ENCODE data around the gene MYLK4. TPM values are rescaled to one million over a fixed set of nuclear protein-coding genes. Genes with fewer than 3 reads are reported as not detected.

MYLK4 gene
- total and polyA plus RNA-seq, 2 of the 13 experiments (the other 11 are each of a cell fraction or from before 2014, with no cell fraction given) = 0.26 to 0.29 TPM

DNA sequence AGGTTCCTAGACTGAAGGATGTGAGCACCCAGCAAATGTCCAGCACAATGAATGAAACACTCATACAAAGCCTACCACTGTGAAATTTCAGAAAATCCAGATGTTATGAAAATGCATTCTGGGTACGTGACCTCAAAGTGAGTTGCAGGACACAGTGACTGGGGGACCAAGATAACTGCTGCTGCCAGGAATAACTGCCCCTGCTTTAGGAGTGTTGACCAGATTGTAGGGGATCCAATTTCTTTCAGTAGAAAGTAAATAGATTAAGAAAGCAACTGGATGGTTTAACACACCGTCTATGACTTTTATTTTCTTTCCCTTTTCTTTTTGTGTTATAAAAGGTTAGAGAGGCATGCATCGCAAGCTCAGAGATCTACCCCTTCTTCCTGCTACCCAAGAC, 29.5 kb downstream of the MYLK4 start:
- in situ Hi-C loops (cut with HindIII; ENCODE audit: extremely low pct_ligation_motif_present, low pct_unique_long_range_greater_than_20kb) (no loop called here), intact Hi-C loops (cut with micrococcal nuclease; ENCODE audit: unreplicated experiment) (no loop called here)
- Histone ChIP-seq H3K9me3 (ENCODE audit: low read length) (no peaks in the 10 kb centered on the region), H2AFZ (ENCODE audit: low read length) (no peak overlapping the region), H3K36me3 (replicated peaks in 1 of 2; ENCODE audit: control insufficient read depth in 1 of 2, insufficient read depth in 2 of 2, low read length in 2 of 2) (no peaks in the 10 kb centered on the region), H4K20me1 (ENCODE audit: insufficient read depth, low read length) (no peaks in the 10 kb centered on the region), H3K4me3 (replicated peaks in 1 of 3; ENCODE audit: insufficient read depth in 1 of 3, low read depth in 2 of 3, low read length in 3 of 3) (no peak overlapping the region), H3K27ac (ENCODE audit: extremely low read length, insufficient read depth, low read length) (no peak overlapping the region), H3K9ac (ENCODE audit: insufficient read depth, low read depth, low read length) (no peak overlapping the region), H3K4me1 (ENCODE audit: insufficient read depth, low read length) (peaks cover 4% of the 10 kb centered on the region), H3K79me2 (ENCODE audit: insufficient read depth, low read length) (no peaks in the 10 kb centered on the region), H3K27me3 (ENCODE audit: control insufficient read depth in 1 of 2, insufficient read depth in 2 of 2, low read length in 2 of 2) (peaks cover 0 to 2% of the 10 kb centered on the region in 2 experiments; a peak in 2 of 5 replicates), H3K4me2 (ENCODE audit: low read depth, low read length) (no peak overlapping the region)
- DNase-seq (ENCODE audit: low spot score) (no peak), FAIRE-seq (no peak), ATAC-seq (no peak)
- WGBS (ENCODE audit: low lambda C conversion rate) = 22% methylated on average over 3 of the region's 3 CpGs
- ChIA-PET POLR2A (no interaction called here), CTCF (ENCODE audit: low intra/inter-chr PET ratio, low total read pairs) (no interaction called here)
- no TSS peak for BruUV-seq (replicated peaks)
- TF ChIP-seq NFE2L1 (CRISPR knock-in tag; IDR thresholded peaks at IDR 0.05; ENCODE audit: borderline replicate concordance) (no peak), SSRP1 (CRISPR knock-in tag; IDR thresholded peaks at IDR 0.05) (no peak), ZNF3 (CRISPR knock-in tag; IDR thresholded peaks at IDR 0.05) (no peak), ZNF557 (CRISPR knock-in tag; IDR thresholded peaks at IDR 0.05) (no peak), SMAD1 (CRISPR knock-in tag; IDR thresholded peaks at IDR 0.05; ENCODE audit: borderline replicate concordance, low read depth) (no peak), ZKSCAN8 (CRISPR knock-in tag; IDR thresholded peaks at IDR 0.05; ENCODE audit: borderline replicate concordance) (no peak), REXO4 (CRISPR knock-in tag; IDR thresholded peaks at IDR 0.05; ENCODE audit: borderline replicate concordance) (no peak), RCOR2 (CRISPR knock-in tag; IDR thresholded peaks at IDR 0.05) (no peak), AKAP8 (CRISPR knock-in tag; IDR thresholded peaks at IDR 0.05) (no peak), CHCHD3 (CRISPR knock-in tag; IDR thresholded peaks at IDR 0.05) (no peak)
- TF ChIP-seq, protein P1, sequence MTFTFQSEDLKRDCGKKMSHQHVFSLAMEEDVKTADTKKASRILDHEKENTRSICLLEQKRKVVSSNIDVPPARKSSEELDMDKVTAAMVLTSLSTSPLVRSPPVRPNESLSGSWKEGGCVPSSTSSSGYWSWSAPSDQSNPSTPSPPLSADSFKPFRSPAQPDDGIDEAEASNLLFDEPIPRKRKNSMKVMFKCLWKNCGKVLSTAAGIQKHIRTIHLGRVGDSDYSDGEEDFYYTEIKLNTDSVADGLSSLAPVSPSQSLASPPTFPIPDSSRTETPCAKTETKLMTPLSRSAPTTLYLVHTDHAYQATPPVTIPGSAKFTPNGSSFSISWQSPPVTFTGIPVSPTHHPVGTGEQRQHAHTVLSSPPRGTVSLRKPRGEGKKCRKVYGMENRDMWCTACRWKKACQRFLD (CRISPR knock-in tag; IDR thresholded peaks at IDR 0.05; ENCODE audit: borderline replicate concordance) = no peak
- TF ChIP-seq, protein P2, sequence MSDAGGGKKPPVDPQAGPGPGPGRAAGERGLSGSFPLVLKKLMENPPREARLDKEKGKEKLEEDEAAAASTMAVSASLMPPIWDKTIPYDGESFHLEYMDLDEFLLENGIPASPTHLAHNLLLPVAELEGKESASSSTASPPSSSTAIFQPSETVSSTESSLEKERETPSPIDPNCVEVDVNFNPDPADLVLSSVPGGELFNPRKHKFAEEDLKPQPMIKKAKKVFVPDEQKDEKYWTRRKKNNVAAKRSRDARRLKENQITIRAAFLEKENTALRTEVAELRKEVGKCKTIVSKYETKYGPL (CRISPR knock-in tag; IDR thresholded peaks at IDR 0.05) = no peak
- TF ChIP-seq, protein P3, sequence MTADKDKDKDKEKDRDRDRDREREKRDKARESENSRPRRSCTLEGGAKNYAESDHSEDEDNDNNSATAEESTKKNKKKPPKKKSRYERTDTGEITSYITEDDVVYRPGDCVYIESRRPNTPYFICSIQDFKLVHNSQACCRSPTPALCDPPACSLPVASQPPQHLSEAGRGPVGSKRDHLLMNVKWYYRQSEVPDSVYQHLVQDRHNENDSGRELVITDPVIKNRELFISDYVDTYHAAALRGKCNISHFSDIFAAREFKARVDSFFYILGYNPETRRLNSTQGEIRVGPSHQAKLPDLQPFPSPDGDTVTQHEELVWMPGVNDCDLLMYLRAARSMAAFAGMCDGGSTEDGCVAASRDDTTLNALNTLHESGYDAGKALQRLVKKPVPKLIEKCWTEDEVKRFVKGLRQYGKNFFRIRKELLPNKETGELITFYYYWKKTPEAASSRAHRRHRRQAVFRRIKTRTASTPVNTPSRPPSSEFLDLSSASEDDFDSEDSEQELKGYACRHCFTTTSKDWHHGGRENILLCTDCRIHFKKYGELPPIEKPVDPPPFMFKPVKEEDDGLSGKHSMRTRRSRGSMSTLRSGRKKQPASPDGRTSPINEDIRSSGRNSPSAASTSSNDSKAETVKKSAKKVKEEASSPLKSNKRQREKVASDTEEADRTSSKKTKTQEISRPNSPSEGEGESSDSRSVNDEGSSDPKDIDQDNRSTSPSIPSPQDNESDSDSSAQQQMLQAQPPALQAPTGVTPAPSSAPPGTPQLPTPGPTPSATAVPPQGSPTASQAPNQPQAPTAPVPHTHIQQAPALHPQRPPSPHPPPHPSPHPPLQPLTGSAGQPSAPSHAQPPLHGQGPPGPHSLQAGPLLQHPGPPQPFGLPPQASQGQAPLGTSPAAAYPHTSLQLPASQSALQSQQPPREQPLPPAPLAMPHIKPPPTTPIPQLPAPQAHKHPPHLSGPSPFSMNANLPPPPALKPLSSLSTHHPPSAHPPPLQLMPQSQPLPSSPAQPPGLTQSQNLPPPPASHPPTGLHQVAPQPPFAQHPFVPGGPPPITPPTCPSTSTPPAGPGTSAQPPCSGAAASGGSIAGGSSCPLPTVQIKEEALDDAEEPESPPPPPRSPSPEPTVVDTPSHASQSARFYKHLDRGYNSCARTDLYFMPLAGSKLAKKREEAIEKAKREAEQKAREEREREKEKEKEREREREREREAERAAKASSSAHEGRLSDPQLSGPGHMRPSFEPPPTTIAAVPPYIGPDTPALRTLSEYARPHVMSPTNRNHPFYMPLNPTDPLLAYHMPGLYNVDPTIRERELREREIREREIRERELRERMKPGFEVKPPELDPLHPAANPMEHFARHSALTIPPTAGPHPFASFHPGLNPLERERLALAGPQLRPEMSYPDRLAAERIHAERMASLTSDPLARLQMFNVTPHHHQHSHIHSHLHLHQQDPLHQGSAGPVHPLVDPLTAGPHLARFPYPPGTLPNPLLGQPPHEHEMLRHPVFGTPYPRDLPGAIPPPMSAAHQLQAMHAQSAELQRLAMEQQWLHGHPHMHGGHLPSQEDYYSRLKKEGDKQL (CRISPR knock-in tag; IDR thresholded peaks at IDR 0.05; ENCODE audit: low read depth) = no peak

Data from HepG2 (cell line).